GM21381 (cell line): ENCODE results near the gene MCRS1.
"Not testable (repeated sequence)": the region's sequence is repeated elsewhere in the genome, so short reads cannot be mapped to it uniquely, and the experiment has no call there.

Source experiments
- ATAC-seq: cut with Tn5 transposase; IDR thresholded peaks from one replicate; pipeline ENCODE4 v1.9.1; 2021; ENCODE audit warnings: mild to moderate bottlenecking, moderate library complexity; ENCODE audit not compliant: unreplicated experiment

The MCRS1 gene

GRCh38 chr12:49541911-49542505 is 25.9 kb downstream of the MCRS1 start:
- ATAC-seq = no peak

- ATAC-seq = no peak
These were observed 26.6 kb downstream of the MCRS1 start for GRCh38 chr12:49541140-49541861.

- no peak for ATAC-seq
These were observed 27.5 kb downstream of the MCRS1 start for GRCh38 chr12:49540229-49541139.

DNA sequence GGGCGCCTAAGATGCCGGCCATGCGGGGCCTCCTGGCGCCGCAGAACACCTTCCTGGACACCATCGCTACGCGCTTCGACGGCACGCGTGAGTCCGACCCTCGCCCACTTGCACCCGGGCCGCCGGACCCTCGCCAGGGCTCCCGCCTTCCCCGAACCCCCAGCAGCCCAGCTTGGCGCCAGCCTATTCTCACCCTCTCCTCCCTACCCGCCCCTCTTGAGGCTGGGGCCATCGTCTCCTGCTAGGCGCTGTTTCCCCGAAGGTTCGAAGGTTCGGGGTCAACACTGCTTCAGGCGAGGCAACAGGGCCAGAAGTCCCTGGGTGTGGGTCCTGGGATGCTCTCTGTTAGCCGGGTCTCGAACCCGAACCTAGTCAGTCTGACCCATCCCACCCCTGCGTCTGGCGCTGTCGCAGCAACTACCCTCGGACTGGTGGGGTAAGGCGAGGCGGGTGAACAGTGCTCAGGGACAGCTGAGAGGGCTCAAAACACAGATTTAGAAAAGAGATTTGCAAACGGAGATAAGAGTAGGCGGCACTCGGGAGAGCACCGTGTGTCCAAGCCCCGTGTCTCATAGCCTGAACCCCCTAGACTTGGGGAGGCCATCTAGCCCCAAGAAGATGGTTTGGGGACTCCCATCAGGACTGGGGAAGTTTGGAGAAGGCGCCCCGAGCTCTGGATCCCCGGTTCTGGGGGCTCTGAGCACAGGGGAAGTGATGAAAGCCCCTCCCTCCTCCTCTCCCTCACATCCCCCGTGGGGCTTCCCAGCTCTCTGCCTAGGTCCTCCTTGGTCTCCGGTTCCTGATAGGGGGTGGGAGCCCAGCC is 28.3 kb downstream of the MCRS1 start:
- ATAC-seq = no peak

GRCh38 chr12:49538510-49539403 is 29.2 kb downstream of the MCRS1 start, which contains the start of gene KCNH3:
KCNH3 (plus strand) TSS chr12:49539030; CDS start chr12:49539417, 387 bp downstream.
- no peak for ATAC-seq

GRCh38 chr12:49537752-49538509 is 30.0 kb downstream of the MCRS1 start:
- no peak for ATAC-seq

DNA sequence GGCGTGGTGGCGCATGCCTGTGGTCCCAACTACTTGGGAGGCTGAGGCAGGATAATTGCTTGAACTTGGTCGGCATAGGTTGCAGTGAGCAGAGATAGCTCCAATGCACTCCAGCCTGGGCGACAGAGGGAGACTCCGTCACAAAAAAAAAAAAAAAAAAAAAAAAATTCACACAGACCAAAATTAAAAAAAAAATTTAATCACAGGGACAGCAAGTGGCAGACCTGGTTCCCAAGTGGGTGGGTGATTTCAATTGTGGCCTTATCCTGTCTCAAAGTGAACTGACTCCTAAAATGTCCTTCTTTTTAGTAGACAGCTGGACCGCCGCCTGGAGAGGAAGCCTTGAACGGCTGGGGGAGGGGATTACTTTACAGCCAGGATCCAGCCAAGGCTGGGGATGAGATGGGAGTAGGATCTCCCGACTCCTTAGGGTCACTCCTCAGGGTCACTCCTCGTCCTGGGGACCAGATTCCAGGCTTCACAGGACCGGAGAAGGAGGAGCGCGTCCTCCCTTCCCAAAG is 30.7 kb downstream of the MCRS1 start:
- no peak for ATAC-seq

GRCh38 chr12:49536526-49537071 is 31.3 kb downstream of the MCRS1 start:
- ATAC-seq = no peak

GRCh38 chr12:49535921-49536525 is 31.9 kb downstream of the MCRS1 start:
- no peak for ATAC-seq

GRCh38 chr12:49534731-49535278 is 33.1 kb downstream of the MCRS1 start:
- no peak for ATAC-seq

- ATAC-seq = not testable (repeated sequence)
These were observed 33.8 kb downstream of the MCRS1 start for GRCh38 chr12:49534122-49534521.

GRCh38 chr12:49533331-49533730 is 34.6 kb downstream of the MCRS1 start:
- no peak for ATAC-seq

- ATAC-seq = no peak
These were observed 36.2 kb downstream of the MCRS1 start for GRCh38 chr12:49531745-49532144.

DNA sequence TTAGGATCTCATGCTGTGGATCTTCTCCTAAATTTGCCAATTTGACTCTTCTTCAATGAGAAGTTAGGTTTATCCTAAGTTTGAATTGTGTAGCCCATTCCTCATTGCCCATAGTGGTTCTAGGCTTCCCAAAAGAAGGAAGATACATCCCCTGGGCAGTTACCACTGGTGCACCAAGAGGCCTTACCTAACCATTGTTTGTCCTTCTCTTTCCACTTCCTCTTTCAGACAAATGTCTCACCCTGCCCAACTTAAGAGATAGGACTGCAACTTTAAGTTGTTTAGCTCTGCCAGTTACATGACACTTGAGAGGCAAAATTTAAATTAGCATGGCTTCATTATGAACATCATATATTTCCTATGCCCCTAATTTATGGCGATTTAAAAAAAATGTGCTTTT is 38.5 kb downstream of the MCRS1 start:
- no peak for ATAC-seq

DNA sequence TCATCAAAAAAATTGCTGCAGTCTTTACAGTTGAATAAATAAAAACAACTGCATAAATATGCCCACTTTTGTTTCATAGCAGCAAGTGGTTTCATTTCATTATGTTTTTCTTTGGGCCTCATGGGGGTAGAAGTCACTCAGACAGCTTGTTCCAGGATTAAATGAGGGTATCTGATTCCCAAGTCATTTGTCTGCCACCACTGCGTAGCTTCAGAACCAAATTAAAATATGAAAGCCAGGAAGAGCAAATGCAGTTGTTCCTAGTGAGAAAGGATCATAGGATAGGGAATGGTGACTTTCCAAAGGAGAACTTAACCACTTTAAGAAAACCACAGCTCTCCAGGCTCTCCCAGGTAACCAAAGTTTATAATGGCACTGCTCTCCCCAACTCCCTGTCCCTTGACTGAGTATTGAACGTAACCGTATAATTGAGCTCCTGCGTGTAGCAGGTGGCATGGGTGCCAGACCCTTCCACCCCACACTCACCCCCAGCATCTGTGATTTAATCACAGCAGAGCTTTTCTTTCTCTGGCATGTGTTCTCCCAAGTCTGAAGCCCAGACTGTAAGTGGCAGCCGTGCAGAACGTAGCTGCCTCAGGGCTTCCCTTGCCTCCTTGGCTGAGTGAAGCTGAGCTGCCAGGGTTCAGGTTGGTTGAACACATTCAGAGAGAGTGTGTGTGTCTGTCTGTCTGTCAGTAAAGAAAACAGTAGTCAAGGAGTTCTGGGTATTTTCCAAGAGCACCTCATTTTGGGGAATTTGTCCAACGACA is 40.4 kb downstream of the MCRS1 start:
- ATAC-seq = no peak

DNA sequence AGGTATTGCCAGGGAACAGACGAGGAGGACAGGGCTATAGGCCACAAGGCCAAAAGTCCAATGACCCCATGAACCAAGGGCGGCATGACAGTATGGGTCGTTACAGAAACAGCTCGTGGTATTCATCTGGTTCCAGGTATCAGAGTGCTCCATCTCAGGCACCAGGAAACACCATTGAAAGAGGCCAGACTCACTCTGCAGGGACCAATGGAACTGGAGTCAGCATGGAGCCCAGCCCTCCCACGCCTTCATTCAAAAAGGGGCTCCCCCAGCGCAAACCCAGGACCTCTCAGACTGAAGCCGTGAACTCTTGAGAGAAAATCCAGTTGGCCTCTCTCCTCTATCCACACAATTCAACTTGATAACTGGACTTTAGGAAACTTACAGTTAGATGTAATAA is 42.0 kb downstream of the MCRS1 start:
- ATAC-seq = no peak
